22Rv1 (cell line): ENCODE measurements around the gene TGFBR2.

ENCODE experiments used
- ZFX ChIP-seq: fragments of 450-650 bp; IDR thresholded peaks from 2 replicates; pipeline ENCODE4 v1.6.1; 2017; ENCODE audit warnings: antibody characterized with exemption, borderline replicate concordance
- TF ChIP-seq, protein P1 (sequence below): fragments of 450-650 bp; IDR thresholded peaks from 2 replicates; pipeline ENCODE4 v1.5.1; 2017; ENCODE audit warnings: mild to moderate bottlenecking

DNA sequence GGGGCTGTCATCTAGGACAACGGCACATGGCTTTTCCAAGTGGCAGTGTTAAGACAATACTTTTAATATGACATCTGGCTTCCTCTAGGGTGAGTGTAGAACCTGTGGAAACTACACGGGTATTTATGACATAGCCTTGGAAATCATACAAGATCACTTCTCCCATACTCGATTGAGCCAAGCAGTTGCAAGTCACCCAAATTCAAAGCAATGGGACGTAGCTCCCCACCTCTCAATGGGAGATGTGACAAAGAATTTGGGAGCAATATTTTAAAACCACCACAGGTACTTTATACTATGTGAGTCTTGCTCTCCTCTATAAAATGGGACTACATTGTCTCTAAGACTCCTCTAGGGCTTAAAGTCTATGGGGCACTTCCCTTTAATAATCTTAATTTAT is 93.5 kb downstream of the TGFBR2 start:
- TF ChIP-seq, protein P1, sequence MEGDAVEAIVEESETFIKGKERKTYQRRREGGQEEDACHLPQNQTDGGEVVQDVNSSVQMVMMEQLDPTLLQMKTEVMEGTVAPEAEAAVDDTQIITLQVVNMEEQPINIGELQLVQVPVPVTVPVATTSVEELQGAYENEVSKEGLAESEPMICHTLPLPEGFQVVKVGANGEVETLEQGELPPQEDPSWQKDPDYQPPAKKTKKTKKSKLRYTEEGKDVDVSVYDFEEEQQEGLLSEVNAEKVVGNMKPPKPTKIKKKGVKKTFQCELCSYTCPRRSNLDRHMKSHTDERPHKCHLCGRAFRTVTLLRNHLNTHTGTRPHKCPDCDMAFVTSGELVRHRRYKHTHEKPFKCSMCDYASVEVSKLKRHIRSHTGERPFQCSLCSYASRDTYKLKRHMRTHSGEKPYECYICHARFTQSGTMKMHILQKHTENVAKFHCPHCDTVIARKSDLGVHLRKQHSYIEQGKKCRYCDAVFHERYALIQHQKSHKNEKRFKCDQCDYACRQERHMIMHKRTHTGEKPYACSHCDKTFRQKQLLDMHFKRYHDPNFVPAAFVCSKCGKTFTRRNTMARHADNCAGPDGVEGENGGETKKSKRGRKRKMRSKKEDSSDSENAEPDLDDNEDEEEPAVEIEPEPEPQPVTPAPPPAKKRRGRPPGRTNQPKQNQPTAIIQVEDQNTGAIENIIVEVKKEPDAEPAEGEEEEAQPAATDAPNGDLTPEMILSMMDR: no peak
- no peak for TF ChIP-seq ZFX
